Loucy (cell line): ENCODE results near the gene C1orf159.

Source experiments
- H2AFZ ChIP-seq: fragments of 200-600 bp; sonication (generic); 2 replicates; pipeline ENCODE4 v1.6.0; 2016; ENCODE audit warnings: antibody characterized with exemption, mild to moderate bottlenecking, low read length, moderate library complexity
- H3F3A ChIP-seq: fragments of 200-600 bp; 2 replicates; pipeline ENCODE4 v1.6.0; 2016; ENCODE audit warnings: antibody characterized with exemption, low read depth, mild to moderate bottlenecking
- H3K27me3 ChIP-seq: fragments of 200-600 bp; sonication (generic); 2 replicates; pipeline ENCODE4 v1.6.1; 2014; ENCODE audit warnings: low read length, mild to moderate bottlenecking; ENCODE audit not compliant: insufficient read depth, poor library complexity, severe bottlenecking
- H3K36me3 ChIP-seq: fragments of 200-600 bp; sonication (generic); 2 replicates; pipeline ENCODE4 v1.6.1; 2016; ENCODE audit warnings: low read length; ENCODE audit not compliant: insufficient read depth
- H3K4me1 ChIP-seq: fragments of 200-600 bp; sonication (generic); 2 replicates; pipeline ENCODE4 v1.5.1; 2014; ENCODE audit warnings: low read length, mild to moderate bottlenecking; ENCODE audit not compliant: insufficient read depth, poor library complexity, severe bottlenecking
- H3K4me2 ChIP-seq: fragments of 200-600 bp; sonication (generic); 2 replicates; pipeline ENCODE4 v1.6.0; 2014; ENCODE audit warnings: antibody characterized with exemption, low read length, low read depth, mild to moderate bottlenecking; ENCODE audit not compliant: poor library complexity, severe bottlenecking
- H3K4me3 ChIP-seq: fragments of 200-600 bp; sonication (generic); 2 replicates; pipeline ENCODE4 v1.5.1; 2014; ENCODE audit warnings: low read length, mild to moderate bottlenecking, mixed read lengths; ENCODE audit not compliant: poor library complexity, severe bottlenecking
- H3K79me2 ChIP-seq: fragments of 200-600 bp; sonication (generic); 2 replicates; pipeline ENCODE4 v1.6.1; 2014; ENCODE audit warnings: low read length; ENCODE audit not compliant: insufficient read depth
- H3K9ac ChIP-seq: fragments of 200-600 bp; sonication (generic); 2 replicates; pipeline ENCODE4 v1.6.0; 2014; ENCODE audit warnings: mild to moderate bottlenecking, low read depth, low read length, moderate library complexity; ENCODE audit not compliant: poor library complexity, severe bottlenecking
- H3K9me2 ChIP-seq: fragments of 200-600 bp; sonication (generic); replicated peaks from 2 replicates; pipeline ENCODE4 v1.6.1; 2016; ENCODE audit warnings: low read depth, low read length, mixed read lengths
- H3K9me3 ChIP-seq: fragments of 200-600 bp; sonication (generic); 2 replicates; pipeline ENCODE4 v1.6.1; 2014; ENCODE audit warnings: mild to moderate bottlenecking, antibody characterized with exemption, low read length, low read depth; ENCODE audit not compliant: insufficient read depth
- H4K20me1 ChIP-seq: fragments of 200-600 bp; sonication (generic); 2 replicates; pipeline ENCODE4 v1.6.0; 2014; ENCODE audit warnings: antibody characterized with exemption, low read length, mild to moderate bottlenecking; ENCODE audit not compliant: insufficient read depth, poor library complexity, severe bottlenecking
- CTCF ChIP-seq: fragments of 200-600 bp; sonication (generic); conservative IDR thresholded peaks from 2 replicates; pipeline ENCODE4 v1.5.1; 2014; ENCODE audit warnings: mild to moderate bottlenecking, antibody characterized with exemption, low read length
- EZH2phosphoT487 ChIP-seq: fragments of 200-600 bp; IDR thresholded peaks from 2 replicates; pipeline ENCODE4 v1.6.1; 2018; ENCODE audit warnings: antibody characterized with exemption, mild to moderate bottlenecking, moderate library complexity, borderline replicate concordance

C1orf159 gene

GRCh38 chr1:1089731-1090423, 26.0 kb downstream of the C1orf159 start:
- no peaks in the 10 kb centered on the region for H3K36me3 ChIP-seq
- H3K4me1 ChIP-seq = no peaks in the 10 kb centered on the region
- no peaks in the 10 kb centered on the region for H3K9me3 ChIP-seq
- no peak overlapping the region for H3K4me2 ChIP-seq
- no peaks in the 10 kb centered on the region for H3K27me3 ChIP-seq
- no peaks in the 10 kb centered on the region for H3K9me2 ChIP-seq
- H3K4me3 ChIP-seq = no peak overlapping the region
- no peak overlapping the region for H3K9ac ChIP-seq
- no peak for TF ChIP-seq CTCF
- no peak for TF ChIP-seq EZH2phosphoT487
- no peaks in the 10 kb centered on the region for H4K20me1 ChIP-seq
- no peaks in the 10 kb centered on the region for H3K79me2 ChIP-seq
- H2AFZ ChIP-seq = no peak overlapping the region
- no peaks in the 10 kb centered on the region for H3F3A ChIP-seq

GRCh38 chr1:1088801-1089680, 26.8 kb downstream of the C1orf159 start:
- TF ChIP-seq EZH2phosphoT487 (no peak), CTCF (no peak)
- Histone ChIP-seq H3F3A (no peaks in the 10 kb centered on the region), H3K9ac (no peak overlapping the region), H2AFZ (no peak overlapping the region), H3K79me2 (no peaks in the 10 kb centered on the region), H3K4me3 (no peak overlapping the region), H4K20me1 (no peaks in the 10 kb centered on the region), H3K4me2 (no peak overlapping the region), H3K4me1 (no peaks in the 10 kb centered on the region), H3K9me3 (no peaks in the 10 kb centered on the region), H3K9me2 (no peaks in the 10 kb centered on the region), H3K36me3 (no peaks in the 10 kb centered on the region), H3K27me3 (no peaks in the 10 kb centered on the region)

- no peaks in the 10 kb centered on the region for H3K27me3 ChIP-seq
- no peak overlapping the region for H3K4me3 ChIP-seq
- H3K79me2 ChIP-seq = no peaks in the 10 kb centered on the region
- TF ChIP-seq CTCF = no peak
- TF ChIP-seq EZH2phosphoT487 = no peak
- no peaks in the 10 kb centered on the region for H3K9me2 ChIP-seq
- H3K4me2 ChIP-seq = no peak overlapping the region
- no peak overlapping the region for H3K9ac ChIP-seq
- H3K36me3 ChIP-seq = no peaks in the 10 kb centered on the region
- H3K9me3 ChIP-seq = no peaks in the 10 kb centered on the region
- no peaks in the 10 kb centered on the region for H4K20me1 ChIP-seq
- no peak overlapping the region for H2AFZ ChIP-seq
- H3F3A ChIP-seq = no peaks in the 10 kb centered on the region
- H3K4me1 ChIP-seq = no peaks in the 10 kb centered on the region
These were observed 27.7 kb downstream of the C1orf159 start for GRCh38 chr1:1088029-1088800.
